Measurements from ENCODE around the gene IGF2BP2. TPM values are rescaled to one million over a fixed set of nuclear protein-coding genes. Genes with fewer than 3 reads are reported as not detected.

IGF2BP2 gene
- total RNA-seq (under 1 TPM in 1 of 2 experiments, not detected in 1; 0.49 TPM), polyA plus RNA-seq (not detected), total RNA-seq (0 to 0.35 (median 0.10) reads per million in 6 experiments)

GRCh38 chr3:185825006-185825638 lies at the start of gene IGF2BP2:
Gene IGF2BP2, minus strand, starts transcription at chr3:185825042. Its CDS starts 82 bp downstream, at chr3:185824960.
- H3K36me3 Mint-ChIP-seq = peaks cover 1 to 7% (median 7%) of the 10 kb centered on the region in 3 donors
- peak within 1 kb of the TSS in 2 of 10 donors; percentile 21 to 53 for H3K27ac Mint-ChIP-seq
- H3K9me3 Mint-ChIP-seq = peaks cover 0 to 3% (median 0%) of the 10 kb centered on the region in 9 donors
- POLR2A ChIA-PET = no interaction called here
- peak in 7 of 10 donors; percentile 19 to 41 (median 27) for DNase-seq
- H3K27me3 Mint-ChIP-seq = peaks cover 34 to 76% (median 51%) of the 10 kb centered on the region in 5 donors
- peaks cover 10 to 16% (median 13%) of the 10 kb centered on the region in 4 donors for H3K4me1 Mint-ChIP-seq
- peak within 1 kb of the TSS; percentile 76 to 91 (median 85) for H3K4me3 Mint-ChIP-seq
- peak; percentile 74 to 79 for ATAC-seq

GRCh38 chr3:185874119-185874518 lies 49.3 kb upstream of the IGF2BP2 start:
- Mint-ChIP-seq H3K36me3 (no peaks in the 10 kb centered on the region), H3K4me1 (peaks cover 0 to 2% (median 0%) of the 10 kb centered on the region in 4 donors), H3K4me3 (no peak overlapping the region), H3K9me3 (no peaks in the 10 kb centered on the region), H3K27ac (no peak overlapping the region), H3K27me3 (peaks cover 0 to 9% (median 4%) of the 10 kb centered on the region in 5 donors)
- ATAC-seq (no peak), DNase-seq (no peak)
- POLR2A ChIA-PET = no interaction called here

GRCh38 chr3:185867650-185868049 lies 42.8 kb upstream of the IGF2BP2 start:
- Mint-ChIP-seq H3K27ac (no peak overlapping the region), H3K4me3 (no peak overlapping the region), H3K9me3 (peaks cover 0 to 3% (median 0%) of the 10 kb centered on the region in 9 donors), H3K4me1 (no peaks in the 10 kb centered on the region), H3K36me3 (peaks cover 0 to 3% (median 3%) of the 10 kb centered on the region in 3 donors), H3K27me3 (peaks cover 4 to 12% (median 8%) of the 10 kb centered on the region in 5 donors)
- ATAC-seq = no peak
- no peak for DNase-seq
- POLR2A ChIA-PET = no interaction called here

GRCh38 chr3:185866995-185867394 lies 42.2 kb upstream of the IGF2BP2 start:
- no peak overlapping the region for H3K4me3 Mint-ChIP-seq
- POLR2A ChIA-PET = no interaction called here

GRCh38 chr3:185866555-185866954 lies 41.7 kb upstream of the IGF2BP2 start:
- Mint-ChIP-seq H3K9me3 (peaks cover 0 to 3% (median 0%) of the 10 kb centered on the region in 9 donors), H3K27me3 (peaks cover 4 to 12% (median 8%) of the 10 kb centered on the region in 5 donors), H3K27ac (no peak overlapping the region), H3K4me1 (no peaks in the 10 kb centered on the region), H3K36me3 (peaks cover 0 to 3% (median 3%) of the 10 kb centered on the region in 3 donors), H3K4me3 (no peak overlapping the region)
- DNase-seq = no peak
- POLR2A ChIA-PET = no interaction called here
- ATAC-seq = no peak

More at GRCh38 chr3:185866995-185867394, 42.2 kb upstream of the IGF2BP2 start:
- Mint-ChIP-seq H3K27me3 (peaks cover 4 to 12% (median 8%) of the 10 kb centered on the region in 5 donors), H3K4me1 (no peaks in the 10 kb centered on the region), H3K27ac (no peak overlapping the region), H3K36me3 (peaks cover 0 to 3% (median 3%) of the 10 kb centered on the region in 3 donors), H3K9me3 (peaks cover 0 to 3% (median 0%) of the 10 kb centered on the region in 9 donors)
- DNase-seq (no peak), ATAC-seq (no peak)

- Mint-ChIP-seq H3K4me3 (no peak overlapping the region), H3K36me3 (peaks cover 0 to 3% (median 3%) of the 10 kb centered on the region in 3 donors), H3K9me3 (peaks cover 0 to 3% (median 0%) of the 10 kb centered on the region in 9 donors), H3K27ac (no peak overlapping the region), H3K27me3 (peaks cover 4 to 12% (median 8%) of the 10 kb centered on the region in 5 donors), H3K4me1 (no peaks in the 10 kb centered on the region)
- DNase-seq = no peak
- POLR2A ChIA-PET = no interaction called here
- no peak for ATAC-seq
Measured at GRCh38 chr3:185865247-185865646, 40.4 kb upstream of the IGF2BP2 start.

- H3K27me3 Mint-ChIP-seq = peaks cover 4 to 12% (median 8%) of the 10 kb centered on the region in 5 donors
- DNase-seq (no peak), ATAC-seq (no peak)
- H3K4me1 Mint-ChIP-seq = no peaks in the 10 kb centered on the region
- peaks cover 0 to 3% (median 3%) of the 10 kb centered on the region in 3 donors for H3K36me3 Mint-ChIP-seq
- H3K9me3 Mint-ChIP-seq = peaks cover 0 to 3% (median 0%) of the 10 kb centered on the region in 9 donors
- POLR2A ChIA-PET = no interaction called here
- H3K4me3 Mint-ChIP-seq = no peak overlapping the region
- H3K27ac Mint-ChIP-seq = no peak overlapping the region
Measured at GRCh38 chr3:185864767-185865166, 39.9 kb upstream of the IGF2BP2 start.

- no peaks in the 10 kb centered on the region for H3K4me1 Mint-ChIP-seq
- peaks cover 0 to 9% (median 4%) of the 10 kb centered on the region in 5 donors for H3K27me3 Mint-ChIP-seq
- POLR2A ChIA-PET = no interaction called here
- ATAC-seq (no peak), DNase-seq (no peak)
- no peak overlapping the region for H3K27ac Mint-ChIP-seq
- H3K36me3 Mint-ChIP-seq = no peaks in the 10 kb centered on the region
- no peak overlapping the region for H3K4me3 Mint-ChIP-seq
- H3K9me3 Mint-ChIP-seq = peaks cover 0 to 2% (median 0%) of the 10 kb centered on the region in 9 donors
Measured at GRCh38 chr3:185862920-185863319, 38.1 kb upstream of the IGF2BP2 start.

- POLR2A ChIA-PET = no interaction called here
- peaks cover 0 to 9% (median 4%) of the 10 kb centered on the region in 5 donors for H3K27me3 Mint-ChIP-seq
- peak overlapping the region in 1 of 10 donors; percentile 67 for H3K27ac Mint-ChIP-seq
- no peaks in the 10 kb centered on the region for H3K4me1 Mint-ChIP-seq
- H3K36me3 Mint-ChIP-seq = peaks cover 0 to 15% (median 3%) of the 10 kb centered on the region in 3 donors
- DNase-seq (no peak), ATAC-seq (no peak)
- H3K9me3 Mint-ChIP-seq = peaks cover 1 to 25% (median 17%) of the 10 kb centered on the region in 9 donors
- no peak overlapping the region for H3K4me3 Mint-ChIP-seq
Measured at GRCh38 chr3:185859294-185859972, 34.6 kb upstream of the IGF2BP2 start.

GRCh38 chr3:185858502-185859225 lies 33.8 kb upstream of the IGF2BP2 start:
- Mint-ChIP-seq H3K36me3 (peaks cover 0 to 15% (median 3%) of the 10 kb centered on the region in 3 donors), H3K27me3 (peaks cover 0 to 9% (median 4%) of the 10 kb centered on the region in 5 donors), H3K27ac (no peak overlapping the region), H3K4me3 (no peak overlapping the region), H3K4me1 (no peaks in the 10 kb centered on the region), H3K9me3 (peaks cover 1 to 27% (median 17%) of the 10 kb centered on the region in 9 donors)
- ATAC-seq = no peak
- POLR2A ChIA-PET = no interaction called here
- DNase-seq = no peak

GRCh38 chr3:185857208-185857607 lies 32.4 kb upstream of the IGF2BP2 start:
- peaks cover 0 to 15% (median 3%) of the 10 kb centered on the region in 3 donors for H3K36me3 Mint-ChIP-seq
- peaks cover 0 to 9% (median 4%) of the 10 kb centered on the region in 5 donors for H3K27me3 Mint-ChIP-seq
- POLR2A ChIA-PET = no interaction called here
- no peak overlapping the region for H3K4me3 Mint-ChIP-seq
- H3K9me3 Mint-ChIP-seq = peaks cover 1 to 27% (median 17%) of the 10 kb centered on the region in 9 donors
- no peaks in the 10 kb centered on the region for H3K4me1 Mint-ChIP-seq
- no peak for DNase-seq
- H3K27ac Mint-ChIP-seq = no peak overlapping the region
- ATAC-seq = no peak

- ATAC-seq (no peak), DNase-seq (no peak)
- H3K27me3 Mint-ChIP-seq = peaks cover 0 to 9% (median 4%) of the 10 kb centered on the region in 5 donors
- no peak overlapping the region for H3K4me3 Mint-ChIP-seq
- H3K27ac Mint-ChIP-seq = no peak overlapping the region
- H3K4me1 Mint-ChIP-seq = no peaks in the 10 kb centered on the region
- H3K36me3 Mint-ChIP-seq = peaks cover 0 to 15% (median 3%) of the 10 kb centered on the region in 3 donors
- POLR2A ChIA-PET = no interaction called here
- H3K9me3 Mint-ChIP-seq = peaks cover 1 to 27% (median 17%) of the 10 kb centered on the region in 9 donors
Measured at GRCh38 chr3:185856652-185857051, 31.8 kb upstream of the IGF2BP2 start.
